ENCODE results near the gene KISS1.

DNA sequence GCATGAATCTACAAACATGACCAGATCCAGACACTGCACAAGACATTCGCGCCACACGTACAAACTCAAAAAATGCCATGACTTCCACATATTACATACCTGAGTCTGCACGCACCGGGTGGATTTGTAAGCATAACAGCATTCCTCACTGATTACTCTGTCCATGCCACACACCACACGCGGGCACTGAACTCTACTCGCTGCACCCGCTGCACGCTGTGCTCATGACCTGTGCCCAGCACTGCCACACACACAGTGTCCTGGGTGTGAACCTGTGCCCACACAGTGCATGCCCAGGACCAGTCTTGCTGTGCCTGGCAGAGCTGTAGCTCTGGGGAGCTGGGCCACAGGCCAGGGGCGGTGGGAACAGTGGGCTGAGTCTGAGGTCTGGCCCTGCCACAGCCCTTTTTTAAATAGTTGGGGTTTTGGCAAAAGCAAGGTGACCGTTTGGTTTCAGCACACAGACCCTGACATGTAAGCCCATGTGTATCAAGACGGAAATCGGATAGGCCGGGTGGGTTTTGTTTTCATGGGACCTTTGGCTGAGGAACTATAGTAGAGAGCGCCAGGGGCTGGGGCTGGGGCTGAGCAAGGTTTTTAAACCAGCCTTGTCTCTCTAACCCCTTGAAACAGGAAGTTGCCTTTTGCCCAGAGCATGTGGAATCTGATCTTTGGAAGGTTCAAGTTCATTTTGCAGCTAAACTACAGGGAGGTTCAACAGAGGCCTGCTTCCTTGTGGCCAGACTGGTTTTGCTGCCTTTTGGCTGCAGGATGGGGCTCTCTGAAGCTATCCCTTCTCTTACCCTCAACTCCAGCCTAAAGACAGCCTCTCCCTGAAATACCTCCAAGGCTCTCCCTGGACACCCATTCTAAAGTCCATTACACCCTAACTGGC, 29.8 kb upstream of the KISS1 start:
- TF ChIP-seq ZNF138 (CRISPR knock-in tag; conservative IDR thresholded peaks at IDR 0.05) (no peak), JUN (CRISPR knock-in tag; IDR thresholded peaks at IDR 0.05) (no peak), KAT7 (CRISPR knock-in tag; IDR thresholded peaks at IDR 0.05; ENCODE audit: borderline replicate concordance) (no peak), CREM (CRISPR knock-in tag; IDR thresholded peaks at IDR 0.05) (no peak), SMAD3 (CRISPR knock-in tag; IDR thresholded peaks at IDR 0.05; ENCODE audit: borderline replicate concordance) (no peak), NR3C1 (CRISPR knock-in tag; conservative IDR thresholded peaks at IDR 0.05; ENCODE audit: low read depth) (no peak), SP1 (CRISPR knock-in tag; conservative IDR thresholded peaks at IDR 0.05) (no peak), GTF2I (CRISPR knock-in tag; conservative IDR thresholded peaks at IDR 0.05) (no peak), ZNF263 (CRISPR knock-in tag; IDR thresholded peaks at IDR 0.05; ENCODE audit: low read depth) (no peak)
- TF ChIP-seq, protein P1, sequence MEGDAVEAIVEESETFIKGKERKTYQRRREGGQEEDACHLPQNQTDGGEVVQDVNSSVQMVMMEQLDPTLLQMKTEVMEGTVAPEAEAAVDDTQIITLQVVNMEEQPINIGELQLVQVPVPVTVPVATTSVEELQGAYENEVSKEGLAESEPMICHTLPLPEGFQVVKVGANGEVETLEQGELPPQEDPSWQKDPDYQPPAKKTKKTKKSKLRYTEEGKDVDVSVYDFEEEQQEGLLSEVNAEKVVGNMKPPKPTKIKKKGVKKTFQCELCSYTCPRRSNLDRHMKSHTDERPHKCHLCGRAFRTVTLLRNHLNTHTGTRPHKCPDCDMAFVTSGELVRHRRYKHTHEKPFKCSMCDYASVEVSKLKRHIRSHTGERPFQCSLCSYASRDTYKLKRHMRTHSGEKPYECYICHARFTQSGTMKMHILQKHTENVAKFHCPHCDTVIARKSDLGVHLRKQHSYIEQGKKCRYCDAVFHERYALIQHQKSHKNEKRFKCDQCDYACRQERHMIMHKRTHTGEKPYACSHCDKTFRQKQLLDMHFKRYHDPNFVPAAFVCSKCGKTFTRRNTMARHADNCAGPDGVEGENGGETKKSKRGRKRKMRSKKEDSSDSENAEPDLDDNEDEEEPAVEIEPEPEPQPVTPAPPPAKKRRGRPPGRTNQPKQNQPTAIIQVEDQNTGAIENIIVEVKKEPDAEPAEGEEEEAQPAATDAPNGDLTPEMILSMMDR (IDR thresholded peaks at IDR 0.05), result no peak
- TF ChIP-seq, protein P2, sequence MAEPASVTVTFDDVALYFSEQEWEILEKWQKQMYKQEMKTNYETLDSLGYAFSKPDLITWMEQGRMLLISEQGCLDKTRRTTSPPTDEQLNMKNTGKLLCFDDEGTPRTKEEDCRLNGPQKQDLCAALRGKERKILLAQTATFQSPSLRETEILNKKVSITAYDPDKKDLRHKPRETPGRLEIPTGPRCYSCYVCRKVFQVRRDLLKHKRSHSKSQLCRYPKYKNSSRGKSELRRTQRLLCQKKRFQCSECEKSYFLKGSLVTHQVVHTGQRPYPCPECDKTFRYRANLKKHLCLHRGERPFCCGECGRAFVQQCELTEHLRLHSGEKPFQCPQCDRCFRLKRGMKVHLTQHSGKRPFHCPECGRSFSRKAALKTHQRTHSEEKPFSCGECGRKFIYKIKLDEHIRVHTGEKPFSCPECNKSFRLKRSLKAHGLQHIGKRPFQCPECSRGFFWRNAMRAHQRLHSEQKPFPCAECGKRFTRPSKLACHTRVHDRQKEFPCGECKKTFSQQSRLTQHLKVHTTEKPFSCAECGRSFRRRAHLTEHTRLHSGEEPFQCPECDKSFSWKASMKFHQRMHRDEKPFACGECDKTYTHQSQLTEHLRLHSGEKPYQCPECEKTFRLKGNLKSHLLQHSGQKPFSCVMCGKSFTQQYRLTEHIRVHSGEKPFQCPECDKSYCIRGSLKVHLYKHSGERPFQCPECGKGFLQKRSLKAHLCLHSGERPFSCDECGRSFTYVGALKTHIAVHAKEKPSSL (CRISPR knock-in tag; conservative IDR thresholded peaks at IDR 0.05), result no peak
- TF ChIP-seq, protein P3, sequence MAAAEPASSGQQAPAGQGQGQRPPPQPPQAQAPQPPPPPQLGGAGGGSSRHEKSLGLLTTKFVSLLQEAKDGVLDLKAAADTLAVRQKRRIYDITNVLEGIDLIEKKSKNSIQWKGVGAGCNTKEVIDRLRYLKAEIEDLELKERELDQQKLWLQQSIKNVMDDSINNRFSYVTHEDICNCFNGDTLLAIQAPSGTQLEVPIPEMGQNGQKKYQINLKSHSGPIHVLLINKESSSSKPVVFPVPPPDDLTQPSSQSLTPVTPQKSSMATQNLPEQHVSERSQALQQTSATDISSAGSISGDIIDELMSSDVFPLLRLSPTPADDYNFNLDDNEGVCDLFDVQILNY (CRISPR knock-in tag; IDR thresholded peaks at IDR 0.05), result no peak
- TF ChIP-seq, protein P4, sequence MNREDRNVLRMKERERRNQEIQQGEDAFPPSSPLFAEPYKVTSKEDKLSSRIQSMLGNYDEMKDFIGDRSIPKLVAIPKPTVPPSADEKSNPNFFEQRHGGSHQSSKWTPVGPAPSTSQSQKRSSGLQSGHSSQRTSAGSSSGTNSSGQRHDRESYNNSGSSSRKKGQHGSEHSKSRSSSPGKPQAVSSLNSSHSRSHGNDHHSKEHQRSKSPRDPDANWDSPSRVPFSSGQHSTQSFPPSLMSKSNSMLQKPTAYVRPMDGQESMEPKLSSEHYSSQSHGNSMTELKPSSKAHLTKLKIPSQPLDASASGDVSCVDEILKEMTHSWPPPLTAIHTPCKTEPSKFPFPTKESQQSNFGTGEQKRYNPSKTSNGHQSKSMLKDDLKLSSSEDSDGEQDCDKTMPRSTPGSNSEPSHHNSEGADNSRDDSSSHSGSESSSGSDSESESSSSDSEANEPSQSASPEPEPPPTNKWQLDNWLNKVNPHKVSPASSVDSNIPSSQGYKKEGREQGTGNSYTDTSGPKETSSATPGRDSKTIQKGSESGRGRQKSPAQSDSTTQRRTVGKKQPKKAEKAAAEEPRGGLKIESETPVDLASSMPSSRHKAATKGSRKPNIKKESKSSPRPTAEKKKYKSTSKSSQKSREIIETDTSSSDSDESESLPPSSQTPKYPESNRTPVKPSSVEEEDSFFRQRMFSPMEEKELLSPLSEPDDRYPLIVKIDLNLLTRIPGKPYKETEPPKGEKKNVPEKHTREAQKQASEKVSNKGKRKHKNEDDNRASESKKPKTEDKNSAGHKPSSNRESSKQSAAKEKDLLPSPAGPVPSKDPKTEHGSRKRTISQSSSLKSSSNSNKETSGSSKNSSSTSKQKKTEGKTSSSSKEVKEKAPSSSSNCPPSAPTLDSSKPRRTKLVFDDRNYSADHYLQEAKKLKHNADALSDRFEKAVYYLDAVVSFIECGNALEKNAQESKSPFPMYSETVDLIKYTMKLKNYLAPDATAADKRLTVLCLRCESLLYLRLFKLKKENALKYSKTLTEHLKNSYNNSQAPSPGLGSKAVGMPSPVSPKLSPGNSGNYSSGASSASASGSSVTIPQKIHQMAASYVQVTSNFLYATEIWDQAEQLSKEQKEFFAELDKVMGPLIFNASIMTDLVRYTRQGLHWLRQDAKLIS (CRISPR knock-in tag; IDR thresholded peaks at IDR 0.05; ENCODE audit: borderline replicate concordance), result no peak
